Mesothelial cell of epicardium (in vitro differentiated cells): Measurements from ENCODE around the gene BMF. TPM values are rescaled to one million over a fixed set of nuclear protein-coding genes. Genes with fewer than 3 reads are reported as not detected.

Experiments
- DNase-seq, 2 experiments: peaks; one replicate each; pipeline ENCODE4 v3.0.0; 2021; ENCODE audit warnings: low spot score in 2 of 2; ENCODE audit not compliant: unreplicated experiment in 2 of 2
- H3K27ac Mint-ChIP-seq: 2 replicates; pipeline ENCODE4 v1.8.0; 2021; ENCODE audit warnings: mixed read lengths
- H3K27me3 Mint-ChIP-seq: 2 replicates; pipeline ENCODE4 v1.8.0; 2021; ENCODE audit warnings: low read depth, mixed read lengths
- H3K36me3 Mint-ChIP-seq: 2 replicates; pipeline ENCODE4 v1.8.0; 2021; ENCODE audit warnings: mixed read lengths
- H3K4me1 Mint-ChIP-seq: 2 replicates; pipeline ENCODE4 v1.8.0; 2021; ENCODE audit warnings: mixed read lengths
- H3K4me3 Mint-ChIP-seq: 2 replicates; pipeline ENCODE4 v1.8.0; 2021; ENCODE audit warnings: mild to moderate bottlenecking, moderate library complexity, mixed read lengths
- H3K9me3 Mint-ChIP-seq: 2 replicates; pipeline ENCODE4 v1.8.0; 2021; ENCODE audit warnings: mixed read lengths
- CTCF ChIP-seq: fragments of 200-600 bp; sonication (generic); IDR thresholded peaks from one replicate; pipeline ENCODE4 v1.5.0; 2021; ENCODE audit warnings: antibody characterized with exemption; ENCODE audit not compliant: unreplicated experiment
- total RNA-seq: library from RNA; stranded (reverse); gene quantifications from 3 replicates; pipeline ENCODE4 v1.2.1, GENCODE V29; 2021

The BMF gene
- total RNA-seq, 1 donor from 2014 or later = 97.0 TPM

GRCh38 chr15:40045572-40046217 lies 63.0 kb downstream of the BMF start:
- Mint-ChIP-seq H3K36me3 (no peaks in the 10 kb centered on the region), H3K9me3 (no peaks in the 10 kb centered on the region), H3K4me3 (no peak overlapping the region), H3K27ac (peak overlapping the region; percentile 83), H3K27me3 (no peaks in the 10 kb centered on the region), H3K4me1 (peaks cover 40% of the 10 kb centered on the region)
- no peak for TF ChIP-seq CTCF
- DNase-seq = no peak

DNA sequence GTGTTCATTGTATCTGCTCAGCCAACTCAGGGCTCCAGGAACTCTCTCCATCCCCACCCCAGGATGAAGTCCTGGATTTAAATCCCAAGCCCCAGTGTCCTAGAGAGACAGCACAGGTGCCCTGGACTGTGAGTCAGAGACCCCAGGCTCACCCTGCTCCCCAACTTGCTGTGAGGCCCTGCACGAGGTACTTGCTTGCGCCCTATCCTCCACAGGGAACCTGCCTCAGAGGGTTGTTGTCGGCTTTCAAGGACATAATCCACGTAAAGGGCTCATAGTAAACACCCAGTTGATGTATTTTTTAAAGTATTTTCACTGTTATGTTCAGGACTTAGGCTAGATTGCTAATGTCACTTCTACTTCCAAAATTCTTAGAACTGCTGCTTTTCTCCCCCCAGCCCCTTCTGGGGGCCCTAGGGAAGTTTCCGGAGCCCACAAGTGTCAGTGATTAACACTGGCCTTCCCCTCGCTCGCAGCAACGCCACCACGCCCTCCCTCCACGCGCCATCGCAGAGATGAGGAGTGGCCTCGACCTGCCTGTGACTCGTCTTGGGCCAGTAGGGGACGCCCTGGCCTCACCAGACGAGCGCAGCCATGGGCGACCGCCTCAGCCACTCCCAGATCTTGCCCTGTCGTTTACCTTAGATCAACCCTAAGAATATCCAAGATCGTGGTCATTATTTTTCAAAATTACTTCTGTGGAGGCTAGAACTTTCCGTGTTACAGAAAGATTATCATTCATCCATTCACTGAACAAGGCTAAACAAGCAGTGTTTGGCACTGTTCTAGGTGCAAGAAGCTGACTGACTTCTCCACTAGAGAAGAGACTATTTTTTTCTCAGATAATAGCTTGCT lies 63.7 kb downstream of the BMF start:
- TF ChIP-seq CTCF = peak; percentile 32
- H3K9me3 Mint-ChIP-seq = no peaks in the 10 kb centered on the region

GRCh38 chr15:40043927-40044716 lies 64.6 kb downstream of the BMF start:
- TF ChIP-seq CTCF = no peak
- peaks cover 47% of the 10 kb centered on the region for H3K4me1 Mint-ChIP-seq
- H3K9me3 Mint-ChIP-seq = no peaks in the 10 kb centered on the region
- peak overlapping the region; percentile 83 for H3K27ac Mint-ChIP-seq
- DNase-seq = no peak
- H3K4me3 Mint-ChIP-seq = no peak overlapping the region
- no peaks in the 10 kb centered on the region for H3K27me3 Mint-ChIP-seq
- H3K36me3 Mint-ChIP-seq = no peaks in the 10 kb centered on the region

More for the DNA sequence above, 63.7 kb downstream of the BMF start:
- Mint-ChIP-seq H3K4me3 (peak overlapping the region; percentile 62), H3K27ac (peak overlapping the region; percentile 83), H3K4me1 (peaks cover 42% of the 10 kb centered on the region), H3K27me3 (no peaks in the 10 kb centered on the region), H3K36me3 (no peaks in the 10 kb centered on the region)
- DNase-seq = peak; percentile 65 to 84

- Mint-ChIP-seq H3K4me3 (no peak overlapping the region), H3K36me3 (no peaks in the 10 kb centered on the region), H3K4me1 (peaks cover 50% of the 10 kb centered on the region), H3K9me3 (no peaks in the 10 kb centered on the region), H3K27me3 (no peaks in the 10 kb centered on the region), H3K27ac (no peak overlapping the region)
- no peak for TF ChIP-seq CTCF
- no peak for DNase-seq
Measured at GRCh38 chr15:40042791-40043320, 65.8 kb downstream of the BMF start.

DNA sequence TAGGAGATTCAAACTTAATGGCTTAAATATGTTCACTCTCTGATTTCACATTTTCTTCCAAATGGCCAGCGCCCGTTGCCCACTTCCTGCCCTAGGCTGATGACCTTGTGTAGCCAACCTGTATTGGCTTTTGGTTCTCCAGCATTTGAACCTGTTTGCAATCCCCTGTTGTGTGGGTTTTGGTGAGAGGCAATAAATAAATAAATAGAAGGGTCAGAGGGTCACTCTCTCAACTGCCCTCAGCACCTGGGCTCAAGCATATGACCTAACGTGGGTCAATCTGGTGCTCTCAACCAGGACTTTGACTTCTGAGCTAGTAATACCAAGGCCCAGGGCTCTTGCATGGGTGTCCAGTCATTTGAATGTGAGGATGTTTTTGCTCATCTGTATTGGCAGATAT lies 67.9 kb downstream of the BMF start:
- Mint-ChIP-seq H3K27ac (peak overlapping the region; percentile 84), H3K4me1 (peaks cover 42% of the 10 kb centered on the region), H3K4me3 (no peak overlapping the region), H3K36me3 (peaks cover 8% of the 10 kb centered on the region), H3K27me3 (no peaks in the 10 kb centered on the region), H3K9me3 (no peaks in the 10 kb centered on the region)
- TF ChIP-seq CTCF = no peak
- no peak for DNase-seq
